WTC11 (cell line): ENCODE results near the gene FAM117B. TPM values are rescaled to one million over a fixed set of nuclear protein-coding genes. Genes with fewer than 3 reads are reported as not detected.

ENCODE experiments used
- ATAC-seq: fragments of 200-7000 bp; cut with Tn5 transposase; 2 replicates; pipeline ENCODE4 v1.10.0; 2021; ENCODE audit warnings: mild to moderate bottlenecking, moderate library complexity
- CTCF ChIA-PET: fragments of 300-600 bp; sonication (Branson Sonifier 250); formaldehyde crosslinking; loops from one replicate; lab custom pipeline; 2021; ENCODE audit warnings: antibody characterized with exemption; lab: Charles Lee
- POLR2A ChIA-PET: fragments of 350-600 bp; sonication (Branson Sonifier 250); formaldehyde crosslinking; loops from one replicate; lab custom pipeline; 2021; ENCODE audit warnings: antibody characterized with exemption; lab: Charles Lee
- DNase-seq: peaks from one replicate; pipeline ENCODE4 v3.0.0; 2021; ENCODE audit warnings: low spot score
- H3K27ac Mint-ChIP-seq: 2 replicates; pipeline ENCODE4 v1.8.0; 2021; ENCODE audit warnings: mixed read lengths
- H3K27me3 Mint-ChIP-seq: 2 replicates; pipeline ENCODE4 v1.8.0; 2021; ENCODE audit warnings: low read depth, mild to moderate bottlenecking, moderate library complexity, mixed read lengths
- H3K36me3 Mint-ChIP-seq: 2 replicates; pipeline ENCODE4 v1.8.0; 2021; ENCODE audit warnings: mixed read lengths
- H3K4me1 Mint-ChIP-seq: 2 replicates; pipeline ENCODE4 v1.8.0; 2022; ENCODE audit warnings: mixed read lengths
- H3K4me3 Mint-ChIP-seq: 2 replicates; pipeline ENCODE4 v1.8.0; 2021; ENCODE audit warnings: mild to moderate bottlenecking, moderate library complexity, mixed read lengths
- H3K9me3 Mint-ChIP-seq: 2 replicates; pipeline ENCODE4 v1.8.0; 2021; ENCODE audit warnings: mixed read lengths
- ATF1 ChIP-seq: sonication (generic); formaldehyde crosslinking; IDR thresholded peaks from 2 replicates; pipeline ENCODE4 v1.8.1; 2023; ENCODE audit warnings: mild to moderate bottlenecking, moderate library complexity, missing genetic modification reagents
- CBFB ChIP-seq: sonication (generic); formaldehyde crosslinking; IDR thresholded peaks from 2 replicates; pipeline ENCODE4 v1.8.1; 2022; ENCODE audit warnings: mild to moderate bottlenecking, low read depth, missing genetic modification reagents
- CREB1 ChIP-seq: sonication (generic); formaldehyde crosslinking; IDR thresholded peaks from 2 replicates; pipeline ENCODE4 v1.8.0; 2023; ENCODE audit warnings: mild to moderate bottlenecking, missing genetic modification reagents
- ELF4 ChIP-seq: sonication (generic); formaldehyde crosslinking; IDR thresholded peaks from 2 replicates; pipeline ENCODE4 v1.8.1; 2022; ENCODE audit warnings: low read depth, mild to moderate bottlenecking, moderate library complexity, missing genetic modification reagents
- FOXP1 ChIP-seq: sonication (generic); formaldehyde crosslinking; IDR thresholded peaks from 2 replicates; pipeline ENCODE4 v1.8.0; 2022; ENCODE audit warnings: missing genetic modification reagents, mild to moderate bottlenecking, moderate library complexity, borderline replicate concordance
- KAT7 ChIP-seq: sonication (generic); formaldehyde crosslinking; IDR thresholded peaks from 2 replicates; pipeline ENCODE4 v1.8.1; 2023; ENCODE audit warnings: missing genetic modification reagents, mild to moderate bottlenecking, borderline replicate concordance
- MXD4 ChIP-seq: fragments of 250-450 bp; sonication (Bioruptor Pico); IDR thresholded peaks from 2 replicates; pipeline ENCODE4 v1.8.0; 2021; ENCODE audit warnings: mild to moderate bottlenecking, moderate library complexity, borderline replicate concordance
- NFATC4 ChIP-seq: fragments of 250-450 bp; sonication (Bioruptor Pico); IDR thresholded peaks from 2 replicates; pipeline ENCODE4 v1.9.0; 2021; ENCODE audit warnings: mild to moderate bottlenecking
- NFYB ChIP-seq: sonication (generic); formaldehyde crosslinking; conservative IDR thresholded peaks from 2 replicates; pipeline ENCODE4 v1.8.0; 2022; ENCODE audit warnings: low read depth, missing genetic modification reagents
- NR1H2 ChIP-seq: sonication (generic); formaldehyde crosslinking; IDR thresholded peaks from 2 replicates; pipeline ENCODE4 v1.9.0; 2021; ENCODE audit warnings: mild to moderate bottlenecking, moderate library complexity, missing genetic modification reagents
- NR3C1 ChIP-seq: sonication (generic); formaldehyde crosslinking; conservative IDR thresholded peaks from 2 replicates; pipeline ENCODE4 v1.8.1; 2023; ENCODE audit warnings: low read depth, mild to moderate bottlenecking, missing genetic modification reagents
- PRRX2 ChIP-seq: fragments of 250-450 bp; sonication (Bioruptor Pico); IDR thresholded peaks from 2 replicates; pipeline ENCODE4 v1.8.0; 2021; ENCODE audit warnings: mild to moderate bottlenecking
- TCF7 ChIP-seq: sonication (generic); formaldehyde crosslinking; IDR thresholded peaks from 2 replicates; pipeline ENCODE4 v1.8.0; 2022; ENCODE audit warnings: mild to moderate bottlenecking, low read depth, missing genetic modification reagents, moderate library complexity
- TEAD1 ChIP-seq: sonication (generic); formaldehyde crosslinking; IDR thresholded peaks from 2 replicates; pipeline ENCODE4 v1.8.0; 2022; ENCODE audit warnings: mild to moderate bottlenecking, missing genetic modification reagents
- TP53 ChIP-seq: sonication (generic); formaldehyde crosslinking; IDR thresholded peaks from 2 replicates; pipeline ENCODE4 v1.8.1; 2023; ENCODE audit warnings: mild to moderate bottlenecking, missing genetic modification reagents
- ZNF232 ChIP-seq: sonication (generic); formaldehyde crosslinking; IDR thresholded peaks from 2 replicates; pipeline ENCODE4 v1.8.0; 2022; ENCODE audit warnings: mild to moderate bottlenecking, missing genetic modification reagents
- ZNF396 ChIP-seq: fragments of 250-450 bp; sonication (Bioruptor Pico); IDR thresholded peaks from 2 replicates; pipeline ENCODE4 v1.8.0; 2021; ENCODE audit warnings: mild to moderate bottlenecking, moderate library complexity, borderline replicate concordance
- ZNF671 ChIP-seq: fragments of 250-450 bp; sonication (Bioruptor Pico); IDR thresholded peaks from 2 replicates; pipeline ENCODE4 v1.8.0; 2021; ENCODE audit warnings: mild to moderate bottlenecking
- total RNA-seq: library from RNA; stranded (reverse); gene quantifications from 3 replicates; pipeline ENCODE4 v1.2.3, GENCODE V29; 2021
- TF ChIP-seq, protein P1 (sequence below): sonication (generic); formaldehyde crosslinking; IDR thresholded peaks from 2 replicates; pipeline ENCODE4 v1.8.1; 2023; ENCODE audit warnings: mild to moderate bottlenecking, missing genetic modification reagents, borderline replicate concordance
- TF ChIP-seq, protein P2 (sequence below): sonication (generic); formaldehyde crosslinking; IDR thresholded peaks from 2 replicates; pipeline ENCODE4 v1.8.0; 2022; ENCODE audit warnings: mild to moderate bottlenecking, missing genetic modification reagents
- TF ChIP-seq, protein P3 (sequence below): sonication (generic); formaldehyde crosslinking; IDR thresholded peaks from 2 replicates; pipeline ENCODE4 v1.8.1; 2023; ENCODE audit warnings: mild to moderate bottlenecking, moderate library complexity, missing genetic modification reagents
- TF ChIP-seq, protein P4 (sequence below): sonication (generic); formaldehyde crosslinking; conservative IDR thresholded peaks from 2 replicates; pipeline ENCODE4 v1.8.1; 2022; ENCODE audit warnings: mild to moderate bottlenecking, missing genetic modification reagents
- TF ChIP-seq, protein P5 (sequence below): sonication (generic); formaldehyde crosslinking; IDR thresholded peaks from 2 replicates; pipeline ENCODE4 v1.8.0; 2022; ENCODE audit warnings: mild to moderate bottlenecking, missing genetic modification reagents
- TF ChIP-seq, protein P6 (sequence below): sonication (generic); formaldehyde crosslinking; IDR thresholded peaks from 2 replicates; pipeline ENCODE4 v1.8.1; 2022; ENCODE audit warnings: mild to moderate bottlenecking, missing genetic modification reagents, moderate library complexity, borderline replicate concordance
- TF ChIP-seq, protein P7 (sequence below): sonication (generic); formaldehyde crosslinking; IDR thresholded peaks from 2 replicates; pipeline ENCODE4 v1.8.1; 2022; ENCODE audit warnings: low read depth, missing genetic modification reagents, borderline replicate concordance

The FAM117B gene
- total RNA-seq, 1 experiment from 2014 or later = 18.1 TPM

DNA sequence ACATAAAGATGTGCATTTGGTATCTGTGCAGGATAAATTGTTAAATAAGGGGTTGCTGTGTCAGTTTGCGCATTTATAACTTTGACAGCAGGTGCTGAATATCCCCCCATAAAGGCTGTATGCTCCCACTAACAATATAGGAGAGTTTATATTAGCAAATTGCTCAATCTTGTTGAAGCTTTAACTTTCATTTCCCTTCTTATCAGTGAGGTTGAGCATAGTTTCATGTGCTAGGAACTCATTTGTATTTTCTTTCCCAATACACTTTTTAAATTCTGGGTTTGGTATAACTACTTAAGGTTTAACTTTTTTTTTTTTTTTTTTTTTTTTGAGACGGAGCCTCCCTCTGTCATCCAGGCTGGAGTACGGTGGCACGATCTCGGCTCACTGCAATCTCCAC, 89.0 kb downstream of the FAM117B start:
- DNase-seq = no peak
- TF ChIP-seq NR1H2 (CRISPR knock-in tag) (no peak), ELF4 (CRISPR knock-in tag) (no peak), ZNF671 (CRISPR knock-in tag) (no peak), CREB1 (CRISPR knock-in tag) (no peak), ZNF232 (CRISPR knock-in tag) (no peak), NR3C1 (CRISPR knock-in tag) (no peak)
- TF ChIP-seq, protein P1, sequence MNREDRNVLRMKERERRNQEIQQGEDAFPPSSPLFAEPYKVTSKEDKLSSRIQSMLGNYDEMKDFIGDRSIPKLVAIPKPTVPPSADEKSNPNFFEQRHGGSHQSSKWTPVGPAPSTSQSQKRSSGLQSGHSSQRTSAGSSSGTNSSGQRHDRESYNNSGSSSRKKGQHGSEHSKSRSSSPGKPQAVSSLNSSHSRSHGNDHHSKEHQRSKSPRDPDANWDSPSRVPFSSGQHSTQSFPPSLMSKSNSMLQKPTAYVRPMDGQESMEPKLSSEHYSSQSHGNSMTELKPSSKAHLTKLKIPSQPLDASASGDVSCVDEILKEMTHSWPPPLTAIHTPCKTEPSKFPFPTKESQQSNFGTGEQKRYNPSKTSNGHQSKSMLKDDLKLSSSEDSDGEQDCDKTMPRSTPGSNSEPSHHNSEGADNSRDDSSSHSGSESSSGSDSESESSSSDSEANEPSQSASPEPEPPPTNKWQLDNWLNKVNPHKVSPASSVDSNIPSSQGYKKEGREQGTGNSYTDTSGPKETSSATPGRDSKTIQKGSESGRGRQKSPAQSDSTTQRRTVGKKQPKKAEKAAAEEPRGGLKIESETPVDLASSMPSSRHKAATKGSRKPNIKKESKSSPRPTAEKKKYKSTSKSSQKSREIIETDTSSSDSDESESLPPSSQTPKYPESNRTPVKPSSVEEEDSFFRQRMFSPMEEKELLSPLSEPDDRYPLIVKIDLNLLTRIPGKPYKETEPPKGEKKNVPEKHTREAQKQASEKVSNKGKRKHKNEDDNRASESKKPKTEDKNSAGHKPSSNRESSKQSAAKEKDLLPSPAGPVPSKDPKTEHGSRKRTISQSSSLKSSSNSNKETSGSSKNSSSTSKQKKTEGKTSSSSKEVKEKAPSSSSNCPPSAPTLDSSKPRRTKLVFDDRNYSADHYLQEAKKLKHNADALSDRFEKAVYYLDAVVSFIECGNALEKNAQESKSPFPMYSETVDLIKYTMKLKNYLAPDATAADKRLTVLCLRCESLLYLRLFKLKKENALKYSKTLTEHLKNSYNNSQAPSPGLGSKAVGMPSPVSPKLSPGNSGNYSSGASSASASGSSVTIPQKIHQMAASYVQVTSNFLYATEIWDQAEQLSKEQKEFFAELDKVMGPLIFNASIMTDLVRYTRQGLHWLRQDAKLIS = no peak
- TF ChIP-seq, protein P2, sequence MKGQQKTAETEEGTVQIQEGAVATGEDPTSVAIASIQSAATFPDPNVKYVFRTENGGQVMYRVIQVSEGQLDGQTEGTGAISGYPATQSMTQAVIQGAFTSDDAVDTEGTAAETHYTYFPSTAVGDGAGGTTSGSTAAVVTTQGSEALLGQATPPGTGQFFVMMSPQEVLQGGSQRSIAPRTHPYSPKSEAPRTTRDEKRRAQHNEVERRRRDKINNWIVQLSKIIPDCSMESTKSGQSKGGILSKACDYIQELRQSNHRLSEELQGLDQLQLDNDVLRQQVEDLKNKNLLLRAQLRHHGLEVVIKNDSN (CRISPR knock-in tag) = no peak
- TF ChIP-seq, protein P3, sequence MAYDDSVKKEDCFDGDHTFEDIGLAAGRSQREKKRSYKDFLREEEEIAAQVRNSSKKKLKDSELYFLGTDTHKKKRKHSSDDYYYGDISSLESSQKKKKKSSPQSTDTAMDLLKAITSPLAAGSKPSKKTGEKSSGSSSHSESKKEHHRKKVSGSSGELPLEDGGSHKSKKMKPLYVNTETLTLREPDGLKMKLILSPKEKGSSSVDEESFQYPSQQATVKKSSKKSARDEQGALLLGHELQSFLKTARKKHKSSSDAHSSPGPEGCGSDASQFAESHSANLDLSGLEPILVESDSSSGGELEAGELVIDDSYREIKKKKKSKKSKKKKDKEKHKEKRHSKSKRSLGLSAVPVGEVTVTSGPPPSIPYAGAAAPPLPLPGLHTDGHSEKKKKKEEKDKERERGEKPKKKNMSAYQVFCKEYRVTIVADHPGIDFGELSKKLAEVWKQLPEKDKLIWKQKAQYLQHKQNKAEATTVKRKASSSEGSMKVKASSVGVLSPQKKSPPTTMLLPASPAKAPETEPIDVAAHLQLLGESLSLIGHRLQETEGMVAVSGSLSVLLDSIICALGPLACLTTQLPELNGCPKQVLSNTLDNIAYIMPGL (CRISPR knock-in tag) = no peak
- TF ChIP-seq, protein P4, sequence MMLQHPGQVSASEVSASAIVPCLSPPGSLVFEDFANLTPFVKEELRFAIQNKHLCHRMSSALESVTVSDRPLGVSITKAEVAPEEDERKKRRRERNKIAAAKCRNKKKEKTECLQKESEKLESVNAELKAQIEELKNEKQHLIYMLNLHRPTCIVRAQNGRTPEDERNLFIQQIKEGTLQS (CRISPR knock-in tag) = no peak
- TF ChIP-seq, protein P5, sequence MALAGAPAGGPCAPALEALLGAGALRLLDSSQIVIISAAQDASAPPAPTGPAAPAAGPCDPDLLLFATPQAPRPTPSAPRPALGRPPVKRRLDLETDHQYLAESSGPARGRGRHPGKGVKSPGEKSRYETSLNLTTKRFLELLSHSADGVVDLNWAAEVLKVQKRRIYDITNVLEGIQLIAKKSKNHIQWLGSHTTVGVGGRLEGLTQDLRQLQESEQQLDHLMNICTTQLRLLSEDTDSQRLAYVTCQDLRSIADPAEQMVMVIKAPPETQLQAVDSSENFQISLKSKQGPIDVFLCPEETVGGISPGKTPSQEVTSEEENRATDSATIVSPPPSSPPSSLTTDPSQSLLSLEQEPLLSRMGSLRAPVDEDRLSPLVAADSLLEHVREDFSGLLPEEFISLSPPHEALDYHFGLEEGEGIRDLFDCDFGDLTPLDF (CRISPR knock-in tag) = no peak
- TF ChIP-seq, all 79 proteins: peak for 0
- CTCF ChIA-PET = no interaction called here
- Mint-ChIP-seq H3K4me3 (no peak overlapping the region), H3K9me3 (no peaks in the 10 kb centered on the region), H3K27me3 (no peaks in the 10 kb centered on the region), H3K27ac (no peak overlapping the region), H3K4me1 (no peaks in the 10 kb centered on the region), H3K36me3 (no peaks in the 10 kb centered on the region; the same call in none of the 2 replicates)
- POLR2A ChIA-PET = no interaction called here
- ATAC-seq = no peak

DNA sequence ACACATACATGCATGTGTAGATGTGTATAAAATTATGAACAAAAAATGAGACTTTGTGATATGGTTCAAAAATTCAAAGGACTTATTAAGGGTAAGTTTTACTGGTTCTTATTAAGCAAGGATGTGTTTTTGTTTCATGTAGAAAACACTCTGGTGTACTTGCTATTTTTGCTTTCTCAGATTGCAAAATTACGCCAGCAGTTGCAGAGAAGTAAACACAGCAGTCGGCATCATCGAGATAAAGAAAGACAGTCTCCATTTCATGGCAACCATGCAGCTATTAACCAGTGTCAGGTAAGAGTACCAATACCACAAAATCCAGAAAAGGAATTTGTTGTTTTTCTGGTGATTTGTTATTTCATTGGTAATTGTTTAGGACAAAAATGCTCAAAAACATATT, 91.3 kb downstream of the FAM117B start:
- DNase-seq (no peak), ATAC-seq (no peak)
- ChIA-PET CTCF (no interaction called here), POLR2A (no interaction called here)
- H3K36me3 Mint-ChIP-seq = peaks cover 14% of the 10 kb centered on the region
- H3K4me1 Mint-ChIP-seq = no peaks in the 10 kb centered on the region
- no peak overlapping the region for H3K4me3 Mint-ChIP-seq
- H3K27ac Mint-ChIP-seq = no peak overlapping the region
- H3K27me3 Mint-ChIP-seq = no peaks in the 10 kb centered on the region
- H3K9me3 Mint-ChIP-seq = peaks cover 5% of the 10 kb centered on the region
- no peak for TF ChIP-seq NFYB (CRISPR knock-in tag)
- TF ChIP-seq, protein P6, sequence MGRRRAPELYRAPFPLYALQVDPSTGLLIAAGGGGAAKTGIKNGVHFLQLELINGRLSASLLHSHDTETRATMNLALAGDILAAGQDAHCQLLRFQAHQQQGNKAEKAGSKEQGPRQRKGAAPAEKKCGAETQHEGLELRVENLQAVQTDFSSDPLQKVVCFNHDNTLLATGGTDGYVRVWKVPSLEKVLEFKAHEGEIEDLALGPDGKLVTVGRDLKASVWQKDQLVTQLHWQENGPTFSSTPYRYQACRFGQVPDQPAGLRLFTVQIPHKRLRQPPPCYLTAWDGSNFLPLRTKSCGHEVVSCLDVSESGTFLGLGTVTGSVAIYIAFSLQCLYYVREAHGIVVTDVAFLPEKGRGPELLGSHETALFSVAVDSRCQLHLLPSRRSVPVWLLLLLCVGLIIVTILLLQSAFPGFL (CRISPR knock-in tag) = no peak
- TF ChIP-seq FOXP1 (CRISPR knock-in tag) = no peak
- TF ChIP-seq KAT7 (CRISPR knock-in tag) = no peak
- TF ChIP-seq MXD4 (CRISPR knock-in tag) = no peak
- no peak for TF ChIP-seq CBFB
- TF ChIP-seq ZNF396 = no peak
- no peak for TF ChIP-seq TEAD1
- TF ChIP-seq NFATC4 (CRISPR knock-in tag) = no peak
- no peak for TF ChIP-seq ATF1 (CRISPR knock-in tag)
- TF ChIP-seq TCF7 (CRISPR knock-in tag) = no peak
- TF ChIP-seq, protein P7, sequence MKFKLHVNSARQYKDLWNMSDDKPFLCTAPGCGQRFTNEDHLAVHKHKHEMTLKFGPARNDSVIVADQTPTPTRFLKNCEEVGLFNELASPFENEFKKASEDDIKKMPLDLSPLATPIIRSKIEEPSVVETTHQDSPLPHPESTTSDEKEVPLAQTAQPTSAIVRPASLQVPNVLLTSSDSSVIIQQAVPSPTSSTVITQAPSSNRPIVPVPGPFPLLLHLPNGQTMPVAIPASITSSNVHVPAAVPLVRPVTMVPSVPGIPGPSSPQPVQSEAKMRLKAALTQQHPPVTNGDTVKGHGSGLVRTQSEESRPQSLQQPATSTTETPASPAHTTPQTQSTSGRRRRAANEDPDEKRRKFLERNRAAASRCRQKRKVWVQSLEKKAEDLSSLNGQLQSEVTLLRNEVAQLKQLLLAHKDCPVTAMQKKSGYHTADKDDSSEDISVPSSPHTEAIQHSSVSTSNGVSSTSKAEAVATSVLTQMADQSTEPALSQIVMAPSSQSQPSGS (CRISPR knock-in tag) = no peak
- TF ChIP-seq NR1H2 (CRISPR knock-in tag) = no peak
- TF ChIP-seq PRRX2 = no peak
- no peak for TF ChIP-seq TP53
